GM20431 (cell line): ENCODE measurements around the gene C14orf132.
"Not testable (repeated sequence)": the region's sequence is repeated elsewhere in the genome, so short reads cannot be mapped to it uniquely, and the experiment has no call there.

Source experiments
- in situ Hi-C: fragments of 300-500 bp; cut with MseI, MboI; formaldehyde crosslinking; loops from one replicate; pipeline ENCODE4 v1.15.0; 2020; ENCODE audit warnings: low sequenced_read_pairs; ENCODE audit not compliant: unreplicated experiment

Gene C14orf132

GRCh38 chr14:96038920-96039632 is at the start of gene C14orf132:
Gene C14orf132 (plus strand): TSS chr14:96039362. CDS start chr14:96039501, 139 bp downstream.
- in situ Hi-C loops: no loop called here

GRCh38 chr14:95993768-95994592 is 45.2 kb upstream of the C14orf132 start:
- in situ Hi-C loops: no loop called here

GRCh38 chr14:95994593-95994928 is 44.6 kb upstream of the C14orf132 start:
- in situ Hi-C loops: no loop called here

- in situ Hi-C loops: no loop called here
Measured at GRCh38 chr14:95998656-95999055, 40.5 kb upstream of the C14orf132 start.

- in situ Hi-C loops: no loop called here
Measured at GRCh38 chr14:96001866-96002497, 37.2 kb upstream of the C14orf132 start.

GRCh38 chr14:96002498-96002884 is 36.7 kb upstream of the C14orf132 start:
- in situ Hi-C loops: no loop called here

GRCh38 chr14:96011131-96011530 is 28.0 kb upstream of the C14orf132 start:
- in situ Hi-C loops: no loop called here

GRCh38 chr14:96011607-96012006 is 27.6 kb upstream of the C14orf132 start:
- in situ Hi-C loops: no loop called here

- in situ Hi-C loops: not testable (repeated sequence)
Measured at GRCh38 chr14:96012757-96013156, 26.4 kb upstream of the C14orf132 start.

GRCh38 chr14:96014176-96014575 is 25.0 kb upstream of the C14orf132 start:
- in situ Hi-C loops: no loop called here

GRCh38 chr14:96016501-96017160 is 22.5 kb upstream of the C14orf132 start:
- in situ Hi-C loops: no loop called here

- in situ Hi-C loops: no loop called here
Measured at GRCh38 chr14:96017882-96018281, 21.3 kb upstream of the C14orf132 start.

GRCh38 chr14:96027431-96028355 is 11.5 kb upstream of the C14orf132 start:
- in situ Hi-C loops: no loop called here

GRCh38 chr14:96029089-96029645 is 10.0 kb upstream of the C14orf132 start:
- in situ Hi-C loops: no loop called here

GRCh38 chr14:96030108-96030760 is 8.9 kb upstream of the C14orf132 start:
- in situ Hi-C loops: no loop called here

- in situ Hi-C loops: no loop called here
Measured at GRCh38 chr14:96031691-96032090, 7.5 kb upstream of the C14orf132 start.

- in situ Hi-C loops: no loop called here
Measured at GRCh38 chr14:96035456-96035855, 3.7 kb upstream of the C14orf132 start.

GRCh38 chr14:96037891-96038557 is 1.1 kb upstream of the C14orf132 start:
- in situ Hi-C loops: no loop called here
